WTC11 (cell line): ENCODE measurements around the gene FITM1. TPM values are rescaled to one million over a fixed set of nuclear protein-coding genes. Genes with fewer than 3 reads are reported as not detected.

Experiments
- ATAC-seq: fragments of 200-7000 bp; cut with Tn5 transposase; 2 replicates; pipeline ENCODE4 v1.10.0; 2021; ENCODE audit warnings: mild to moderate bottlenecking, moderate library complexity
- CTCF ChIA-PET: fragments of 300-600 bp; sonication (Branson Sonifier 250); formaldehyde crosslinking; loops from one replicate; lab custom pipeline; 2021; ENCODE audit warnings: antibody characterized with exemption; lab: Charles Lee
- POLR2A ChIA-PET: fragments of 350-600 bp; sonication (Branson Sonifier 250); formaldehyde crosslinking; loops from one replicate; lab custom pipeline; 2021; ENCODE audit warnings: antibody characterized with exemption; lab: Charles Lee
- DNase-seq: peaks from one replicate; pipeline ENCODE4 v3.0.0; 2021; ENCODE audit warnings: low spot score
- H3K27ac Mint-ChIP-seq: 2 replicates; pipeline ENCODE4 v1.8.0; 2021; ENCODE audit warnings: mixed read lengths
- H3K27me3 Mint-ChIP-seq: 2 replicates; pipeline ENCODE4 v1.8.0; 2021; ENCODE audit warnings: low read depth, mild to moderate bottlenecking, moderate library complexity, mixed read lengths
- H3K36me3 Mint-ChIP-seq: 2 replicates; pipeline ENCODE4 v1.8.0; 2021; ENCODE audit warnings: mixed read lengths
- H3K4me1 Mint-ChIP-seq: 2 replicates; pipeline ENCODE4 v1.8.0; 2022; ENCODE audit warnings: mixed read lengths
- H3K4me3 Mint-ChIP-seq: 2 replicates; pipeline ENCODE4 v1.8.0; 2021; ENCODE audit warnings: mild to moderate bottlenecking, moderate library complexity, mixed read lengths
- H3K9me3 Mint-ChIP-seq: 2 replicates; pipeline ENCODE4 v1.8.0; 2021; ENCODE audit warnings: mixed read lengths
- E2F1 ChIP-seq: sonication (generic); formaldehyde crosslinking; IDR thresholded peaks from 2 replicates; pipeline ENCODE4 v1.8.0; 2022; ENCODE audit warnings: mild to moderate bottlenecking, missing genetic modification reagents
- ETV6 ChIP-seq: sonication (generic); formaldehyde crosslinking; IDR thresholded peaks from 2 replicates; pipeline ENCODE4 v1.8.1; 2022; ENCODE audit warnings: mild to moderate bottlenecking, missing genetic modification reagents
- GTF2I ChIP-seq: fragments of 250-450 bp; sonication (Bioruptor Pico); conservative IDR thresholded peaks from 2 replicates; pipeline ENCODE4 v1.4.0; 2021; ENCODE audit warnings: mild to moderate bottlenecking
- HMGA2 ChIP-seq: fragments of 250-450 bp; sonication (Bioruptor Pico); IDR thresholded peaks from 2 replicates; pipeline ENCODE4 v1.4.0; 2021; ENCODE audit warnings: mild to moderate bottlenecking, moderate library complexity
- HMGXB4 ChIP-seq: sonication (generic); formaldehyde crosslinking; IDR thresholded peaks from 2 replicates; pipeline ENCODE4 v1.8.1; 2023; ENCODE audit warnings: mild to moderate bottlenecking, moderate library complexity, missing genetic modification reagents
- MLX ChIP-seq: sonication (generic); formaldehyde crosslinking; IDR thresholded peaks from 2 replicates; pipeline ENCODE4 v1.8.1; 2023; ENCODE audit warnings: mild to moderate bottlenecking, missing genetic modification reagents, moderate library complexity
- OVOL2 ChIP-seq: fragments of 250-450 bp; sonication (Bioruptor Pico); IDR thresholded peaks from 2 replicates; pipeline ENCODE4 v1.9.0; 2021; ENCODE audit warnings: mild to moderate bottlenecking, borderline replicate concordance
- RELA ChIP-seq: sonication (generic); formaldehyde crosslinking; IDR thresholded peaks from 2 replicates; pipeline ENCODE4 v1.8.1; 2022; ENCODE audit warnings: missing genetic modification reagents, mild to moderate bottlenecking, borderline replicate concordance
- SOX15 ChIP-seq: fragments of 250-450 bp; sonication (Bioruptor Pico); IDR thresholded peaks from 2 replicates; pipeline ENCODE4 v1.9.0; 2021; ENCODE audit warnings: mild to moderate bottlenecking
- ZNF138 ChIP-seq: sonication (generic); formaldehyde crosslinking; conservative IDR thresholded peaks from 2 replicates; pipeline ENCODE4 v1.8.1; 2022; ENCODE audit warnings: mild to moderate bottlenecking, moderate library complexity, missing genetic modification reagents
- ZNF671 ChIP-seq: fragments of 250-450 bp; sonication (Bioruptor Pico); IDR thresholded peaks from 2 replicates; pipeline ENCODE4 v1.8.0; 2021; ENCODE audit warnings: mild to moderate bottlenecking
- total RNA-seq: library from RNA; stranded (reverse); gene quantifications from 3 replicates; pipeline ENCODE4 v1.2.3, GENCODE V29; 2021
- TF ChIP-seq, protein P1 (sequence below): sonication (generic); formaldehyde crosslinking; IDR thresholded peaks from 2 replicates; pipeline ENCODE4 v1.8.0; 2022; ENCODE audit warnings: missing genetic modification reagents
- TF ChIP-seq, protein P2 (sequence below): sonication (generic); formaldehyde crosslinking; IDR thresholded peaks from 2 replicates; pipeline ENCODE4 v1.8.0; 2023; ENCODE audit warnings: missing genetic modification reagents, mild to moderate bottlenecking, borderline replicate concordance
- TF ChIP-seq, protein P3 (sequence below): sonication (generic); formaldehyde crosslinking; IDR thresholded peaks from 2 replicates; pipeline ENCODE4 v1.8.0; 2023; ENCODE audit warnings: mild to moderate bottlenecking, missing genetic modification reagents

Gene FITM1
- total RNA-seq, 1 experiment from 2014 or later, result not detected

GRCh38 chr14:24127673-24128072 is 2.8 kb upstream of the FITM1 start (continued):
- TF ChIP-seq ZNF138 (no peak), SOX15 (CRISPR knock-in tag) (no peak), E2F1 (CRISPR knock-in tag) (no peak)

GRCh38 chr14:24129410-24129998 is 955 bp upstream of the FITM1 start:
- ChIA-PET POLR2A (interaction anchor here (0.8 kb wide), 1 partner anchor 15 kb away, joined by 5 read pairs; the partner anchor contains the start of genes DCAF11 and NRL), CTCF (interaction anchor here (1.3 kb wide), 1 partner anchor 32 kb away, joined by 6 read pairs; the partner anchor contains the start of gene IRF9)
- ATAC-seq (no peak), DNase-seq (no peak)
- Mint-ChIP-seq H3K4me3 (no peak overlapping the region), H3K4me1 (peaks cover 4% of the 10 kb centered on the region), H3K27ac (no peak overlapping the region), H3K9me3 (no peaks in the 10 kb centered on the region), H3K27me3 (no peaks in the 10 kb centered on the region; the same call in 1 of the 2 replicates), H3K36me3 (no peaks in the 10 kb centered on the region)
- no peak for TF ChIP-seq RELA (CRISPR knock-in tag)
- TF ChIP-seq OVOL2 (CRISPR knock-in tag), result no peak
- TF ChIP-seq MLX (CRISPR knock-in tag), result no peak
- TF ChIP-seq, protein P1, sequence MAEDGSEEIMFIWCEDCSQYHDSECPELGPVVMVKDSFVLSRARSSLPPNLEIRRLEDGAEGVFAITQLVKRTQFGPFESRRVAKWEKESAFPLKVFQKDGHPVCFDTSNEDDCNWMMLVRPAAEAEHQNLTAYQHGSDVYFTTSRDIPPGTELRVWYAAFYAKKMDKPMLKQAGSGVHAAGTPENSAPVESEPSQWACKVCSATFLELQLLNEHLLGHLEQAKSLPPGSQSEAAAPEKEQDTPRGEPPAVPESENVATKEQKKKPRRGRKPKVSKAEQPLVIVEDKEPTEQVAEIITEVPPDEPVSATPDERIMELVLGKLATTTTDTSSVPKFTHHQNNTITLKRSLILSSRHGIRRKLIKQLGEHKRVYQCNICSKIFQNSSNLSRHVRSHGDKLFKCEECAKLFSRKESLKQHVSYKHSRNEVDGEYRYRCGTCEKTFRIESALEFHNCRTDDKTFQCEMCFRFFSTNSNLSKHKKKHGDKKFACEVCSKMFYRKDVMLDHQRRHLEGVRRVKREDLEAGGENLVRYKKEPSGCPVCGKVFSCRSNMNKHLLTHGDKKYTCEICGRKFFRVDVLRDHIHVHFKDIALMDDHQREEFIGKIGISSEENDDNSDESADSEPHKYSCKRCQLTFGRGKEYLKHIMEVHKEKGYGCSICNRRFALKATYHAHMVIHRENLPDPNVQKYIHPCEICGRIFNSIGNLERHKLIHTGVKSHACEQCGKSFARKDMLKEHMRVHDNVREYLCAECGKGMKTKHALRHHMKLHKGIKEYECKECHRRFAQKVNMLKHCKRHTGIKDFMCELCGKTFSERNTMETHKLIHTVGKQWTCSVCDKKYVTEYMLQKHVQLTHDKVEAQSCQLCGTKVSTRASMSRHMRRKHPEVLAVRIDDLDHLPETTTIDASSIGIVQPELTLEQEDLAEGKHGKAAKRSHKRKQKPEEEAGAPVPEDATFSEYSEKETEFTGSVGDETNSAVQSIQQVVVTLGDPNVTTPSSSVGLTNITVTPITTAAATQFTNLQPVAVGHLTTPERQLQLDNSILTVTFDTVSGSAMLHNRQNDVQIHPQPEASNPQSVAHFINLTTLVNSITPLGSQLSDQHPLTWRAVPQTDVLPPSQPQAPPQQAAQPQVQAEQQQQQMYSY (CRISPR knock-in tag), result no peak
- no peak for TF ChIP-seq ETV6 (CRISPR knock-in tag)
- TF ChIP-seq GTF2I, result no peak
- TF ChIP-seq, protein P2, sequence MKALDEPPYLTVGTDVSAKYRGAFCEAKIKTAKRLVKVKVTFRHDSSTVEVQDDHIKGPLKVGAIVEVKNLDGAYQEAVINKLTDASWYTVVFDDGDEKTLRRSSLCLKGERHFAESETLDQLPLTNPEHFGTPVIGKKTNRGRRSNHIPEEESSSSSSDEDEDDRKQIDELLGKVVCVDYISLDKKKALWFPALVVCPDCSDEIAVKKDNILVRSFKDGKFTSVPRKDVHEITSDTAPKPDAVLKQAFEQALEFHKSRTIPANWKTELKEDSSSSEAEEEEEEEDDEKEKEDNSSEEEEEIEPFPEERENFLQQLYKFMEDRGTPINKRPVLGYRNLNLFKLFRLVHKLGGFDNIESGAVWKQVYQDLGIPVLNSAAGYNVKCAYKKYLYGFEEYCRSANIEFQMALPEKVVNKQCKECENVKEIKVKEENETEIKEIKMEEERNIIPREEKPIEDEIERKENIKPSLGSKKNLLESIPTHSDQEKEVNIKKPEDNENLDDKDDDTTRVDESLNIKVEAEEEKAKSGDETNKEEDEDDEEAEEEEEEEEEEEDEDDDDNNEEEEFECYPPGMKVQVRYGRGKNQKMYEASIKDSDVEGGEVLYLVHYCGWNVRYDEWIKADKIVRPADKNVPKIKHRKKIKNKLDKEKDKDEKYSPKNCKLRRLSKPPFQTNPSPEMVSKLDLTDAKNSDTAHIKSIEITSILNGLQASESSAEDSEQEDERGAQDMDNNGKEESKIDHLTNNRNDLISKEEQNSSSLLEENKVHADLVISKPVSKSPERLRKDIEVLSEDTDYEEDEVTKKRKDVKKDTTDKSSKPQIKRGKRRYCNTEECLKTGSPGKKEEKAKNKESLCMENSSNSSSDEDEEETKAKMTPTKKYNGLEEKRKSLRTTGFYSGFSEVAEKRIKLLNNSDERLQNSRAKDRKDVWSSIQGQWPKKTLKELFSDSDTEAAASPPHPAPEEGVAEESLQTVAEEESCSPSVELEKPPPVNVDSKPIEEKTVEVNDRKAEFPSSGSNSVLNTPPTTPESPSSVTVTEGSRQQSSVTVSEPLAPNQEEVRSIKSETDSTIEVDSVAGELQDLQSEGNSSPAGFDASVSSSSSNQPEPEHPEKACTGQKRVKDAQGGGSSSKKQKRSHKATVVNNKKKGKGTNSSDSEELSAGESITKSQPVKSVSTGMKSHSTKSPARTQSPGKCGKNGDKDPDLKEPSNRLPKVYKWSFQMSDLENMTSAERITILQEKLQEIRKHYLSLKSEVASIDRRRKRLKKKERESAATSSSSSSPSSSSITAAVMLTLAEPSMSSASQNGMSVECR (CRISPR knock-in tag), result no peak
- TF ChIP-seq HMGA2 (CRISPR knock-in tag), result no peak
- no peak for TF ChIP-seq ZNF671 (CRISPR knock-in tag)
- no peak for TF ChIP-seq HMGXB4 (CRISPR knock-in tag)
- TF ChIP-seq, protein P3, sequence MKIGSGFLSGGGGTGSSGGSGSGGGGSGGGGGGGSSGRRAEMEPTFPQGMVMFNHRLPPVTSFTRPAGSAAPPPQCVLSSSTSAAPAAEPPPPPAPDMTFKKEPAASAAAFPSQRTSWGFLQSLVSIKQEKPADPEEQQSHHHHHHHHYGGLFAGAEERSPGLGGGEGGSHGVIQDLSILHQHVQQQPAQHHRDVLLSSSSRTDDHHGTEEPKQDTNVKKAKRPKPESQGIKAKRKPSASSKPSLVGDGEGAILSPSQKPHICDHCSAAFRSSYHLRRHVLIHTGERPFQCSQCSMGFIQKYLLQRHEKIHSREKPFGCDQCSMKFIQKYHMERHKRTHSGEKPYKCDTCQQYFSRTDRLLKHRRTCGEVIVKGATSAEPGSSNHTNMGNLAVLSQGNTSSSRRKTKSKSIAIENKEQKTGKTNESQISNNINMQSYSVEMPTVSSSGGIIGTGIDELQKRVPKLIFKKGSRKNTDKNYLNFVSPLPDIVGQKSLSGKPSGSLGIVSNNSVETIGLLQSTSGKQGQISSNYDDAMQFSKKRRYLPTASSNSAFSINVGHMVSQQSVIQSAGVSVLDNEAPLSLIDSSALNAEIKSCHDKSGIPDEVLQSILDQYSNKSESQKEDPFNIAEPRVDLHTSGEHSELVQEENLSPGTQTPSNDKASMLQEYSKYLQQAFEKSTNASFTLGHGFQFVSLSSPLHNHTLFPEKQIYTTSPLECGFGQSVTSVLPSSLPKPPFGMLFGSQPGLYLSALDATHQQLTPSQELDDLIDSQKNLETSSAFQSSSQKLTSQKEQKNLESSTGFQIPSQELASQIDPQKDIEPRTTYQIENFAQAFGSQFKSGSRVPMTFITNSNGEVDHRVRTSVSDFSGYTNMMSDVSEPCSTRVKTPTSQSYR (CRISPR knock-in tag), result no peak
- TF ChIP-seq E2F1 (CRISPR knock-in tag), result no peak
